ENCODE data around the gene TERT. TPM values are rescaled to one million over a fixed set of nuclear protein-coding genes. Genes with fewer than 3 reads are reported as not detected.

TERT gene
- total and polyA plus RNA-seq, 8 donors = 0.09 to 0.35 (median 0.14) TPM

GRCh38 chr5:1266791-1267190, 28.1 kb downstream of the TERT start:
- intact Hi-C loops (cut with DNase I) = no loop called here
- H3K9me3 ChIP-seq = peaks cover 0 to 28% of the 10 kb centered on the region in 2 donors
- H3K27ac ChIP-seq = no peak overlapping the region
- H3K36me3 ChIP-seq = no peaks in the 10 kb centered on the region
- TF ChIP-seq, protein P1, sequence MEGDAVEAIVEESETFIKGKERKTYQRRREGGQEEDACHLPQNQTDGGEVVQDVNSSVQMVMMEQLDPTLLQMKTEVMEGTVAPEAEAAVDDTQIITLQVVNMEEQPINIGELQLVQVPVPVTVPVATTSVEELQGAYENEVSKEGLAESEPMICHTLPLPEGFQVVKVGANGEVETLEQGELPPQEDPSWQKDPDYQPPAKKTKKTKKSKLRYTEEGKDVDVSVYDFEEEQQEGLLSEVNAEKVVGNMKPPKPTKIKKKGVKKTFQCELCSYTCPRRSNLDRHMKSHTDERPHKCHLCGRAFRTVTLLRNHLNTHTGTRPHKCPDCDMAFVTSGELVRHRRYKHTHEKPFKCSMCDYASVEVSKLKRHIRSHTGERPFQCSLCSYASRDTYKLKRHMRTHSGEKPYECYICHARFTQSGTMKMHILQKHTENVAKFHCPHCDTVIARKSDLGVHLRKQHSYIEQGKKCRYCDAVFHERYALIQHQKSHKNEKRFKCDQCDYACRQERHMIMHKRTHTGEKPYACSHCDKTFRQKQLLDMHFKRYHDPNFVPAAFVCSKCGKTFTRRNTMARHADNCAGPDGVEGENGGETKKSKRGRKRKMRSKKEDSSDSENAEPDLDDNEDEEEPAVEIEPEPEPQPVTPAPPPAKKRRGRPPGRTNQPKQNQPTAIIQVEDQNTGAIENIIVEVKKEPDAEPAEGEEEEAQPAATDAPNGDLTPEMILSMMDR (IDR thresholded peaks at IDR 0.05) = no peak
- no peaks in the 10 kb centered on the region for H3K27me3 ChIP-seq
- H3K4me3 ChIP-seq = no peak overlapping the region
- ATAC-seq (no peak), DNase-seq (peak in 1 of 4 donors; percentile 54)
- no peaks in the 10 kb centered on the region for H3K4me1 ChIP-seq

- TF ChIP-seq, protein P1 (IDR thresholded peaks at IDR 0.05) = no peak
These were observed 29.1 kb downstream of the TERT start for GRCh38 chr5:1265461-1266455.

DNA sequence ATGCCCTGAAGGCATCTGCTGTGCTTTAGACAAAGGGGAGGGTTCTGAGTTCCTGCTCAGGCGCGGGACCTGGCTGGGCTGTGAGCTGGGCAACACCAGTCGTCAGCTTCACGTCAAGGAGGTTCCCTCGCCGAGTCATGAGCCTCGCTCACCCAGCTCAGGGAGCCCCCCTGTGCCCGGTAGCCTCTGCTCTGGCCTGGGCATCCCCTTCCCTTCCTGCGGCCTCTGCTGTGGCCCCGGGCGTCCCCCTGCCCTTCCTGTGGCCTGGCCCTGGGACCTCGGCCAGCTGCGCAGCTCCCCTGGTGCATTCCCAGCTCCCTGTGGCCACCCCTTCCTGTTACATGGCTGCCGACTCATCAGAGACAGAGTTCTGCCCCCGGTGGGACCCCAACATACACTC, 29.8 kb downstream of the TERT start:
- no peak for ATAC-seq

More at GRCh38 chr5:1265461-1266455, 29.1 kb downstream of the TERT start:
- Histone ChIP-seq H3K9me3 (peaks cover 0 to 38% of the 10 kb centered on the region in 2 donors), H3K36me3 (no peaks in the 10 kb centered on the region), H3K4me3 (no peak overlapping the region), H3K27ac (no peak overlapping the region), H3K4me1 (no peaks in the 10 kb centered on the region), H3K27me3 (no peaks in the 10 kb centered on the region)
- DNase-seq = peak in 1 of 4 donors; percentile 68
- no peak for ATAC-seq
- intact Hi-C loops (cut with DNase I) = no loop called here

GRCh38 chr5:1264211-1264610, 30.7 kb downstream of the TERT start:
- Histone ChIP-seq H3K4me3 (no peak overlapping the region), H3K27me3 (no peaks in the 10 kb centered on the region), H3K36me3 (no peaks in the 10 kb centered on the region), H3K9me3 (peaks cover 0 to 38% of the 10 kb centered on the region in 2 donors), H3K4me1 (no peaks in the 10 kb centered on the region), H3K27ac (no peak overlapping the region)
- no peak for ATAC-seq
- intact Hi-C loops (cut with DNase I) = no loop called here
- peak in 1 of 4 donors; percentile 76 for DNase-seq
- TF ChIP-seq, protein P1 (IDR thresholded peaks at IDR 0.05) = no peak

More for the DNA sequence above, 29.8 kb downstream of the TERT start:
- Histone ChIP-seq H3K27me3 (no peaks in the 10 kb centered on the region), H3K4me3 (no peak overlapping the region), H3K4me1 (no peaks in the 10 kb centered on the region), H3K36me3 (no peaks in the 10 kb centered on the region), H3K9me3 (peaks cover 0 to 38% of the 10 kb centered on the region in 2 donors), H3K27ac (no peak overlapping the region)
- intact Hi-C loops (cut with DNase I) = no loop called here
- TF ChIP-seq, protein P1 (IDR thresholded peaks at IDR 0.05) = no peak
- DNase-seq = peak in 1 of 4 donors; percentile 59

DNA sequence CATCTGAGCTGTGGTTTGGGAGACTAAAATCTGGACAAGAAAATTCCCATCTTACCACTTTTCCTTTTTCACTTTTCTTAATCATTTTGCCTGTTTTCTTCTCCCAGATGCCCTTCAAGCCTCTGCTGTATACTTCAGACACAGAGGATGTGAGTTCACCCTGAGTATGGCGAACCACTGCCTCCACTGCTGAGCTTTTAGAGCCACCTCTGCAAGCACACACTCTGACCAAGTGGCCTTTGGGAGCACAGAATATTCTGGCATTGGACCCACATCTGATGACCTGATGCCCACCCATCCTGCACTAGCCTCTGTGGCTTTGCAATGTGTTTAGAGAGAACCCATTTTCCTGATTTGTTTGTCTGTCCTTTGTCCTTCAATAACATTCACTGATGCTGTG, 32.5 kb downstream of the TERT start:
- H3K36me3 ChIP-seq = no peaks in the 10 kb centered on the region
- no peak overlapping the region for H3K4me3 ChIP-seq
- ATAC-seq = no peak
- intact Hi-C loops (cut with DNase I) = no loop called here
- H3K9me3 ChIP-seq = peaks cover 0 to 38% of the 10 kb centered on the region in 2 donors
- TF ChIP-seq, protein P1 (IDR thresholded peaks at IDR 0.05) = no peak
- no peaks in the 10 kb centered on the region for H3K27me3 ChIP-seq
- no peaks in the 10 kb centered on the region for H3K4me1 ChIP-seq
- no peak for DNase-seq
- H3K27ac ChIP-seq = no peak overlapping the region

Measured in left lung (tissue), 10 donors.